Thyroid gland (tissue), 4 donors: ENCODE measurements around the gene ADAMTSL3. TPM values are rescaled to one million over a fixed set of nuclear protein-coding genes. Genes with fewer than 3 reads are reported as not detected.

ENCODE experiments used
- DNase-seq, 2 donors: peaks; one replicate each; pipeline ENCODE4 v3.0.0-alpha.2; 2019
- H3K27ac ChIP-seq, 3 donors: fragments of 200-600 bp; sonication (generic); 1 replicate in 2 of 3; 2 replicates in 1 of 3; pipeline ENCODE4 v1.5.1; 2016 to 2019; ENCODE audit warnings: mild to moderate bottlenecking in 1 of 3, moderate library complexity in 1 of 3
- H3K27me3 ChIP-seq: fragments of 200-600 bp; sonication (generic); one replicate; pipeline ENCODE4 v1.5.1; 2019
- H3K36me3 ChIP-seq, 2 donors: fragments of 200-600 bp; sonication (generic); one replicate each; pipeline ENCODE4 v1.5.1; 2016 to 2019
- H3K4me1 ChIP-seq, 2 donors: fragments of 200-600 bp; sonication (generic); one replicate each; pipeline ENCODE4 v1.5.1; 2017 to 2019
- H3K4me3 ChIP-seq, 3 donors: fragments of 200-600 bp; sonication (generic); replicated peaks in 1 of 3; 1 replicate in 2 of 3; 2 replicates in 1 of 3; pipeline ENCODE4 v1.5.1; 2016; ENCODE audit warnings: mild to moderate bottlenecking in 1 of 3
- H3K9me3 ChIP-seq: fragments of 200-600 bp; sonication (generic); one replicate; pipeline ENCODE4 v1.5.1; 2017
- CTCF ChIP-seq, 6 experiments: fragments of 200-600 bp in 3 of 6; fragments of 450-650 bp in 3 of 6; sonication (generic) in 3 of 6; IDR thresholded peaks; one replicate each; pipeline ENCODE4 v1.5.1; 2016 to 2019; ENCODE audit warnings: antibody characterized with exemption in 6 of 6, mild to moderate bottlenecking in 2 of 6, inconsistent platforms in 1 of 6, moderate library complexity in 1 of 6
- POLR2A ChIP-seq, 2 donors: fragments of 450-650 bp; IDR thresholded peaks; one replicate each; pipeline ENCODE4 v1.6.1; 2017; ENCODE audit warnings: antibody characterized with exemption in 2 of 2, mild to moderate bottlenecking in 2 of 2, moderate library complexity in 1 of 2
- WGBS, 2 donors: methylation state at CpG; one replicate each; pipeline ENCODE4 v1.1.5; 2017; 5-methylcytosine and 5-hydroxymethylcytosine counted together
- intact Hi-C: fragments of 100-400 bp; cut with DNase I; formaldehyde crosslinking; loops from one replicate; pipeline ENCODE4 v1.15.1; 2023
- total RNA-seq, 4 donors: library from RNA; depleted of rRNA; stranded (reverse); fragments of >200 nt; gene quantifications; one replicate each; pipeline ENCODE4 v1.2.3, GENCODE V29; 2016

Gene ADAMTSL3
- total RNA-seq, 4 donors from 2014 or later, result 5.5 to 14.8 (median 6.5) TPM

GRCh38 chr15:83835479-83835878 lies 181.6 kb downstream of the ADAMTSL3 start:
- 82 to 96% methylated on average over 1 of the region's 1 CpG for WGBS, 2 donors
- no peak for TF ChIP-seq POLR2A (IDR thresholded peaks at IDR 0.05)
- no peak for TF ChIP-seq CTCF (IDR thresholded peaks at IDR 0.05)
- intact Hi-C loops, result no loop called here
- no peaks in the 10 kb centered on the region for H3K9me3 ChIP-seq
- DNase-seq, result no peak
- no peaks in the 10 kb centered on the region for H3K27me3 ChIP-seq
- no peaks in the 10 kb centered on the region for H3K36me3 ChIP-seq
- no peak overlapping the region for H3K27ac ChIP-seq
- H3K4me1 ChIP-seq, result peaks cover 0 to 6% of the 10 kb centered on the region in 2 donors
- H3K4me3 ChIP-seq, result no peak overlapping the region

DNA sequence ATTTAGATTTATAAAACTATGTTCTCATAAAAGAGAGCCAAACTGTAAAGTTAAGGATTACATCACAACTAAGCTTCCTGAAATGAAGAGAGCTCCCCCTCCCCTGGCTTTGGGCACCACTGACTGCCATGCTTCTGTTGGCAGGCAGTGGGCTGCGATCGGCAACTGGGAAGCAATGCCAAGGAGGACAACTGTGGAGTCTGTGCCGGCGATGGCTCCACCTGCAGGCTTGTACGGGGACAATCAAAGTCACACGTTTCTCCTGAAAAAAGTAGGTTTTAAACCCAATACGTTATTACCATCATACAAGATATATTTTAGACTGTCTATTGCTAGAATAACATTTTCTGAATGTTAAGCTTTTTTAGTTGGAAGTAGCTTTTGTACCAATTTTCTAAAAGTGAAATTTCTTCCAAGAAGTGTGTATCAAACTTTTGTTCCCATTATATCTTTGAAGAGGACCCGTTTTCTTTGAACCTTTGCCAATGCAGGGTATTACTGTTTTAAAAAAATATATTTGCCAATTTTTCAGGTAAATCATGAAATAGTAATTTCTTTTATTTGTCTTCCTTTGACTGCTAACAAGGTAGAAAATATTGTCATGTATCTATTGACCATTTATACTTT lies 184.1 kb downstream of the ADAMTSL3 start:
- intact Hi-C loops, result no loop called here
- H3K4me1 ChIP-seq, result peaks cover 0 to 5% of the 10 kb centered on the region in 2 donors
- no peaks in the 10 kb centered on the region for H3K9me3 ChIP-seq
- no peaks in the 10 kb centered on the region for H3K27me3 ChIP-seq
- WGBS, 2 donors, result 15 to 18% methylated on average over 8 of the region's 8 CpGs
- H3K36me3 ChIP-seq, result no peaks in the 10 kb centered on the region
- DNase-seq, result peak; percentile 68 to 79
- no peak overlapping the region for H3K27ac ChIP-seq
- no peak overlapping the region for H3K4me3 ChIP-seq
- TF ChIP-seq CTCF (IDR thresholded peaks at IDR 0.05), result peak; percentile 8 to 74 (median 45)
- no peak for TF ChIP-seq POLR2A (IDR thresholded peaks at IDR 0.05)

GRCh38 chr15:83838763-83839162 lies 184.8 kb downstream of the ADAMTSL3 start:
- no peak for TF ChIP-seq POLR2A (IDR thresholded peaks at IDR 0.05)
- TF ChIP-seq CTCF (IDR thresholded peaks at IDR 0.05), result no peak
- Histone ChIP-seq H3K36me3 (no peaks in the 10 kb centered on the region), H3K4me1 (peaks cover 0 to 5% of the 10 kb centered on the region in 2 donors), H3K9me3 (no peaks in the 10 kb centered on the region), H3K4me3 (no peak overlapping the region), H3K27me3 (no peaks in the 10 kb centered on the region), H3K27ac (no peak overlapping the region)
- intact Hi-C loops, result no loop called here
- WGBS, 2 donors, result 94 to 95% methylated on average over 2 of the region's 2 CpGs
- no peak for DNase-seq

- H3K4me1 ChIP-seq, result peaks cover 0 to 5% of the 10 kb centered on the region in 2 donors
- no peak for DNase-seq
- no peaks in the 10 kb centered on the region for H3K36me3 ChIP-seq
- 49 to 62% methylated on average over 6 of the region's 6 CpGs for WGBS, 2 donors
- intact Hi-C loops, result loop anchor here (10.0 kb wide), 1 partner anchor 267 kb away; no protein-coding TSS in a partner anchor
- TF ChIP-seq CTCF (IDR thresholded peaks at IDR 0.05), result no peak
- no peak for TF ChIP-seq POLR2A (IDR thresholded peaks at IDR 0.05)
- H3K27me3 ChIP-seq, result no peaks in the 10 kb centered on the region
- H3K4me3 ChIP-seq, result no peak overlapping the region
- no peaks in the 10 kb centered on the region for H3K9me3 ChIP-seq
- no peak overlapping the region for H3K27ac ChIP-seq
These were observed 188.4 kb downstream of the ADAMTSL3 start for GRCh38 chr15:83842281-83842680.

DNA sequence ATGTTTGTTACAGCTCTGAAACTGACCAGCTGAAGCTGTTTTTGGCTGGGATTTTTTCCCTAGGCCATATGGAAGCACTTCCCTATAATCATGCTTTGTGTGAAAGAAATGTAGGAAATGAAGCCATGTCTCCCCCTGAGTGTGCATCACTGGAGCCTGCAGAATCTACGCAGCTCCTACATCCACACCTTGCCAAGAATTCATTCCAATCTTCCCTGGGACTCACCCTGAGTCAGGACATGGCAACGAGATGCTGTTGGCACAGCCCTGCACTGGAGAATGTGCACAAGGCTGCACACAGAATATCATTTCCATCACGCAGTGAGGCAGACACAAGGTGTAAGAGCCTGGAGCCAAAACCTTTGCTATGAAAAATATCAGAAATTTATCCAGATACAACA lies 189.5 kb downstream of the ADAMTSL3 start:
- Histone ChIP-seq H3K36me3 (no peaks in the 10 kb centered on the region), H3K27me3 (no peaks in the 10 kb centered on the region), H3K27ac (no peak overlapping the region), H3K9me3 (no peaks in the 10 kb centered on the region), H3K4me3 (no peak overlapping the region), H3K4me1 (no peaks in the 10 kb centered on the region)
- WGBS, 2 donors, result 67 to 78% methylated on average over 3 of the region's 3 CpGs
- intact Hi-C loops, result loop anchor here (10.0 kb wide), 1 partner anchor 269 kb away; no protein-coding TSS in a partner anchor
- no peak for TF ChIP-seq POLR2A (IDR thresholded peaks at IDR 0.05)
- TF ChIP-seq CTCF (IDR thresholded peaks at IDR 0.05), result no peak
- DNase-seq, result no peak
